Medulla oblongata (tissue), 1 donor: ENCODE data around the gene ZNF618.

Experiments used
- DNase-seq: peaks from one replicate; pipeline ENCODE4 v3.0.0-alpha.2; 2015; ENCODE audit errors: extremely low spot score

Gene ZNF618

DNA sequence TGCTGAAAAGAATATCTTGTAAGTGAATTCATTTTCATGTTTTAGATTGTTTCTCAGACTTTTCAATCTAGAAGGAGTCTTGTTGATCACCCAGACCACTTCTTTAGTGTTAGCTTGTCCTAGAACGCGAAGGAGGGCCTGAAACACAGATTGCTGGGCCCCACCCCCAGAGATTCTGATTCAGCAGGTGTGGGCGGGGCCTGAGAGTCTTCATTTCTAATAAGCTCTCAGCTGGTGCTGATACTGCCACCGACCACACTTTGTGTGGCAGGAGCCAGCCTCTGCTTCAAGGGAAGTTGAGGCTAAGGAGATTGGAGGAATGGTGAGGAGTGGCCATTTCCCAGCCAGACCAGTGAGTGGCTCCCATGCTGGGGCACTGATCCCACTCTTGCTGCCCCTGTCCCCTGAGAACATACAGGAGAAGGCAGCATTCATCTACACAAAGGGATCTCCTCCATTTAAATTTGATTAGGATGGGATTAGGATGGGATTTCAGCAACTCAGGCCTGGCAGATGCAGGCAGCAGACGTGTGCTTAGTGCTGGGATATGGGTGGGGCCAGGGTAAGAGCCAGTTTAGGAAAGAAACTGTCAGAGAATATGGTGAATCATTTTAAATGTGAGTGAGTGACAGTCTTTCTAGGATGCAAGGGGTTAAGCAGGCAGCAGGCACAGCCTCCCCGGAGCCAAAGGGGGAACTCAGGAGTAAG, 35.9 kb downstream of the ZNF618 start:
- no peak for DNase-seq

GRCh38 chr9:113912816-113913215, 36.7 kb downstream of the ZNF618 start:
- no peak for DNase-seq

GRCh38 chr9:113913426-113914195, 37.5 kb downstream of the ZNF618 start:
- peak; percentile 10 for DNase-seq

- DNase-seq = no peak
Measured at GRCh38 chr9:113914517-113914916, 38.4 kb downstream of the ZNF618 start.

DNA sequence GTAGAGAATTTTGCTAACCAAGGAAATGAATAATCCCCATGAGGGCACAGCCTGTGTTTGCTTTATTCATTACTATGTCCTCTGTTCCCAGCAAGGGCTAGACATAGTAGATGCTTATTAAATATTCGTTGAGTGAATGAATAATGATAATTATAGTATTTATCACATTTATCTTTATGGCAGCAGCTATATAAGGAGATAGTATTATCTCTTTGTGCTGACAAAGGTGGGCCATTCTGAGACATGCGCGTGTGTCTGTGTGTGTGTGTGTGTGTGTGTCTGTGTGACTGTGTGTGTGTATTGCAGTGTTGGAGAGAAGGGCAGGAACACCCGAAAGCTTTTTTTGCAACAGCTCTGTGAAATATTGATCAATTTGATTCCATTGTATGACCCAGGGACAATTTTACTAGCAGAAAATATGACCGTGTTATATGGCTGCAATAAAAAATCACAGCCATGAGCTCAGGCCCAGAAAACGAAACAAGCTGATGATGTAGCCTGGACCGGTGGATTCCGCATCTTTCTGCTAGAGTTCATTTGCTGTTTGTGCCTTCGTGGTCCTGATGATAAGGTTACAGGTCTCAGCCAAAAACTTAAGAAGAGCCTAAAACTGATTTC, 39.8 kb downstream of the ZNF618 start:
- no peak for DNase-seq

GRCh38 chr9:113916931-113917330, 40.8 kb downstream of the ZNF618 start:
- no peak for DNase-seq

DNA sequence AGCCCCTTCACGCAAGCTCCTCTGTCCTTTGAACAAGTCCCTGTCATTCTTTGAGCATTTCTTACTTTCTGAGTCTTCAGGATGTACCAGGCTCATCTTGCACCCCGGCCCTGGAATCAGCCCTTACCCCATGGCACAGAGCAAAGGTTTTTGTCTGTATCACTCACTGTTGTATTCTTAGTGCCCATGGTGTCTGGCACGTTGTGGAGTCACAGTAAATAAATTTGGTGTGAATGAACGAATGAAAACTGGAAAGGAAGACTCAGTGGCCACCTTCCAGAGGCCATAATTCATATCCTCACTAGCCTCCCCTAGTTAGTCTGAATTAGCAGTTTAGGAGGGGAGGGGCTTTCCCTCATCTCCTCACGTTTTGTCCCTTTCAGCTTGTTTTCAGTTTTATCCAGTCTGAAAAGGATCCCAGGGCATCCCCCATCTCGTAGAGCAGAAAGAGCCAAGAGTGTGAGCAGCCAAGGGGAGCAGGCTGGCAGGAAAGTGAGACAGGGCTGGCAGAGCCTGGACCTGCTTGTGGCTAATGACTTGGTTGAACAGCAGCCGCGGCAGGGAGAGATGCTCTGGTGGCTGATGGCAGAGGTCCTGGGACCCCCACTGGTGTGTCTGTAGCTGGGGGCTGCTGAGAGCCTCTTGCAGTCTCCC, 42.7 kb downstream of the ZNF618 start:
- peak; percentile 51 for DNase-seq

DNA sequence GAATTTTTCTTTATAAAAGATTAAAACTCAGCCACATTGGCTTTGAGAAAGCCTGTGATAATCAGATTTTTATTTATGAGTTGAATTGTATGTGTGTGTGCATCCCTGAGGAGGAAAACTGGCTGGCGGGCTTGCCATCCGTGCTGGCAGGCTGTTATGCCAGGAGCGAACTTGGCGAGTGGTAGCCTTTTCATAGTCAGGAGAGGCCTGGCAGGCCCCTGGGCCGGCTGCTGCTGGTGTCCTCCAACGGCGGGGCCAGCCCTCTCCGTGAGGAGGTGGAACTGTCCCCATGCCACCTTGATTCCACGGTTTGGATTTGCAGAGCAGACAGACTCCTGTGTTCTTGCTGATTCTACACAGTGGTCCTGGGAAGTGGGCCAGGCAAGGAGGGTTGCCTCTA, 43.3 kb downstream of the ZNF618 start:
- DNase-seq = peak; percentile 41

- DNase-seq = no peak
Measured at GRCh38 chr9:113919871-113920270, 43.8 kb downstream of the ZNF618 start.

- DNase-seq = no peak
Measured at GRCh38 chr9:113920872-113921271, 44.8 kb downstream of the ZNF618 start.

GRCh38 chr9:113921396-113921925, 45.4 kb downstream of the ZNF618 start:
- no peak for DNase-seq

DNA sequence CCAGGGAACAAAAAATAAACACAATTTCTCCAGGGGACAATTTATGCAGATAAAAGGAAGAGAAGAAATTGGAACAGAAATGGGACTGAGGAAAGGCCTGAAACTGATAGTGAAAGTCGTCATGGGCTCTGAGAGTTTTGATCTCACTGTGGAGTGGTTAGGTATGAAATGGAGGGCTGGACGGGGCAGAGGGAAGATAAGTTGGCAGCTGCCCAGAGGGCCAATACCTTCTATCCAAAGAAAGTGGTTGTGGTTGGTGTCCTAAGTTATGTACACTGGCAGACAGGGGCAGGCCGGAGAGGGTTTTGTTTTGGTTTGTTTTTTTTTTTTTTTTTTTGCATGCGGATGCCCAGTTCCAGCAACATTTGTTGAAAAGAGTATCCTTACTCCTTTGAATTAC, 46.1 kb downstream of the ZNF618 start:
- no peak for DNase-seq

GRCh38 chr9:113926211-113926610, 50.1 kb downstream of the ZNF618 start:
- DNase-seq = no peak

DNA sequence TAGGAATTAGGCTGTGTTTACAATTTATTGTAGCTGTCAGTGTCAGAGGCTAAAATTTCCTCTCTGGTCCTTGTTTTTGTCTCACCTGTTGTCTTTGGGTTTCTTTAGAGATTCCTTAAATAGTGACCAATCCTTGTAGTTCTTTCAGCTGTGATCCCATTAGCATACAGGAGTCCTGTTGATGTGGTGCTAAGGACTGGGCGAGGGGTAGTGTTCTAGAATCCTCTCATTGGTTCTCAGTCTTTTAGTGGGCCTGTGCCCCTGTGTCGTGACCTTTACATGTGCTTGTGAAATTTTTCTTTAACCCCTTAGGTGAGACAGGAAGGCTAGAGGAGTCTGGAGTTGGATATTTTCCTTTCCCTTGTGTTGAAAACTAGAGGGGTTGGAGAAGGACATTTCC, 51.2 kb downstream of the ZNF618 start:
- DNase-seq = no peak

DNA sequence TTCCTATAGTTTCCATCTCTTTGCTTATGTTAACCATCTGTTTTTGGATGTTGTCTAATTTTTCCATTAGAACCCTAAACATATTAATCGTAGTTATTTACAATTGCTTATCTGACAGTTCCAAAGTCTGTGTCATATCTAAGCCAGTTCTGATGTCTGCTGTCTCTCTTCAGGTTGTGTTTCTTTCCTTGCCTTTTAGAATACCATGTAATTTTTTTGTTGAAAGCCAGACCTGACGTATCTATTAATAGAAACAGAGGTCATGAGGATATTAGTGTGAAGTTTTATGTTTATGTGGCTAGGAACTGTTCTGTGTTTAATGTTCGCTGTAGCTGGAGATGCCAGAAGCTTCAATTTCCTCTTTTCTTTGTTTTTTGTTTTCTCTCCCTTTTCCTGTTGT, 52.2 kb downstream of the ZNF618 start:
- DNase-seq = no peak

DNA sequence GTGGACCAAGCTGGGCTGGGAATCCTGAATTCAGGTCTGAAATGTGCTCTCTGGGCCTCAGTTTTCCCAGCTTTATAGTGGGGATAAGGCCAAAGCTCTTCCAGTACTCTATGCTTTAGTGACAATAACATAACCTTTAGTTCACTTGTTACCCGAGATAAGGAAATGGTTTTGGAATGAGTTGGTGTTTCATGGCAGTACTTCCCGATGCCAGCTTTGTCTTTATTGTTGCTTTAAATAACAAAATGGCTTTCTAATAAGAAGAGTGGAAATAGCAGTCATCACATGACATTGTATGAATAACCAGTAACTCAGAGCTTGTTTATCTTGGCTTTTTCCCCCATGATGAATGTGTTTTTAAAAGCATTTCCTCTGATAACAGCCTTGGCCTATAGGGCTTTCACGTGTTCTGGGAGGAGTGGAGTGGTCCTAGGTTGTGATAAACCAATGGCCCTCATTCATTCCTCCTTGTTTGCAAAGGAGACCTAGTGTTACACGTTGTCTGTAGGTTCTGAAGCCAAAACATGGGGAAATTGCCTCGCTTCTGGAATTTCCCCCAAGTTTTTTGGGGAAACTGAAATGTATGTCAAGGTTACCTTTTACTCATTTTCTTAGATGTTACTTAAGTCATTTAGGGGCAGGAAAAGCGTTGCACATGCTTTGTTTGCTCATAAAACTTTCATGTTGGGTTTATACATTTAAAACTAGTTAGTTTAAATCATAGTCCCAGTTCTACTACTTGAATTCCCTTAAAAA, 53.7 kb downstream of the ZNF618 start:
- DNase-seq = no peak

GRCh38 chr9:113930390-113930783, 54.3 kb downstream of the ZNF618 start:
- no peak for DNase-seq

- no peak for DNase-seq
Measured at GRCh38 chr9:113931140-113931539, 55.0 kb downstream of the ZNF618 start.

GRCh38 chr9:113931777-113932176, 55.7 kb downstream of the ZNF618 start:
- no peak for DNase-seq

DNA sequence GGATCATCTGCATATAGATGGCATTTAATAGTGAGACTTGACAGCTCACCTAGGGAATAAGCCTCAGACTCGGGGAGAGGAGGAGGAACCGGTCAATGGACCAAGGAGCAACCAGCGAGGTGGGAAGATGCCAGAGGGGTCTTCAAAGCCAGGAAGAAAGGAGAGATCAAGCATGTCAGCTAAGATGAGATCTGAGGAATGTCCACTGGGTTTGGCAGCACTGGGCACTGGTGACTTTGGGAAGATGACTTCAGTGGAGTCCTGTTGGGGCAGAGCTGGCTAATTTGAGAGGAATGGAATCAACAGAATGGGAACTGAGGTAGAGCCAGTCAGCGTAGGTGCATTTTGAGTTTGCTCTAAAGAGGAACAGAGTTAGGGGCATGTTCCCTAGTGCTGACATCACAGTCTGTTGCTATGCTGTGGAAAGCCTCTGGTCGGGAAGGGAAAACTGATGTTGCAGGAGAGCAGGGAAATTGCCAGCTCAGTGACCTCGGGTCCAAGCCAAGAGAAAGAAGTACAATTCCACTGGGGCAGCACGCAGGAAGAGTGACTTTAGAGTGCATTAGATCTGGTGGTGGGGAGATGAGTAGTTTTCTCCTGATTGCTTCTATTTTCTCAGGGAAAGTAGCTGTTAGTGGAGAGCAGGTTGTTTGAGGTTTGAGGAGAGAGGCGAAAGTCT, 56.9 kb downstream of the ZNF618 start:
- no peak for DNase-seq

GRCh38 chr9:113933671-113934070, 57.6 kb downstream of the ZNF618 start:
- DNase-seq = no peak
